ENCODE results near the gene SCUBE1.

Gene SCUBE1

DNA sequence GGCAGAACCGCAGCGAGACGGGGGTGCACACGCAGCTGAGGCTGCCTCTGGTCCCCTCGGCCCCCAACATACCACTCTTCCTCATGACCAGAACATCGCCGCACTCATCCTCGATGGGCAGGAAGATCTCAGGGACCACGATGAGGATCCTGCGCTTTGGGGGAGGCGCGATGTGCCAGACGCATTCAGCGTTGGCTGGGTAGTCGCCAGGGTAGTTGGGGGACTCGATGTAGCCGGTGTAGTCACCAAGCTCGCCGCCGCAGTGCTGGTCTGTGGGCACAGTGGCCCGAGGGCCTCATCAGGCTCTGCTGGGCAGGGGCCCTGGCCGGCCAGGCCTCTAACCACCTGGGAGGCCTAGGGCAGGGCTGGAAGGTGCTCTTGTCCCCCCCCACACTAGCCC, 133.2 kb downstream of the SCUBE1 start:
- DNase-seq: no peak

DNA sequence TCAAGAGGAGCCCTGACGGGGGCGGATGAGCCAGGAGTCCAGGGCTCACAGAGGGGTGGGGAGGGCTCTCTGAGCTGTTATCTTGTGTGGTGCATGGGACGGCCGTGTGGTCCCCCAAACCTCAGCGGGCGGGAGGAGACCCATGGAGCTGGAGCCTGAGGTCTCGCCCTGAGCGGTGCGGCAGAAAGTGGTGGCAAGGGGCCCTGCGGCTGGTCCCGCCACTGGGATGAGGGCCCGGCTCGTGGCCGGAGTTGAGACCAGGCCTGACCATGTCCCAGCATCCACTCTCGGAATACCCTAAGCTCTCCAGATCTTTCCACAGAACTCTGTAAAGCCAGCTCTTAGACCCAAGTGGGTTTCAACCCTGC, 133.7 kb downstream of the SCUBE1 start:
- DNase-seq: no peak

DNA sequence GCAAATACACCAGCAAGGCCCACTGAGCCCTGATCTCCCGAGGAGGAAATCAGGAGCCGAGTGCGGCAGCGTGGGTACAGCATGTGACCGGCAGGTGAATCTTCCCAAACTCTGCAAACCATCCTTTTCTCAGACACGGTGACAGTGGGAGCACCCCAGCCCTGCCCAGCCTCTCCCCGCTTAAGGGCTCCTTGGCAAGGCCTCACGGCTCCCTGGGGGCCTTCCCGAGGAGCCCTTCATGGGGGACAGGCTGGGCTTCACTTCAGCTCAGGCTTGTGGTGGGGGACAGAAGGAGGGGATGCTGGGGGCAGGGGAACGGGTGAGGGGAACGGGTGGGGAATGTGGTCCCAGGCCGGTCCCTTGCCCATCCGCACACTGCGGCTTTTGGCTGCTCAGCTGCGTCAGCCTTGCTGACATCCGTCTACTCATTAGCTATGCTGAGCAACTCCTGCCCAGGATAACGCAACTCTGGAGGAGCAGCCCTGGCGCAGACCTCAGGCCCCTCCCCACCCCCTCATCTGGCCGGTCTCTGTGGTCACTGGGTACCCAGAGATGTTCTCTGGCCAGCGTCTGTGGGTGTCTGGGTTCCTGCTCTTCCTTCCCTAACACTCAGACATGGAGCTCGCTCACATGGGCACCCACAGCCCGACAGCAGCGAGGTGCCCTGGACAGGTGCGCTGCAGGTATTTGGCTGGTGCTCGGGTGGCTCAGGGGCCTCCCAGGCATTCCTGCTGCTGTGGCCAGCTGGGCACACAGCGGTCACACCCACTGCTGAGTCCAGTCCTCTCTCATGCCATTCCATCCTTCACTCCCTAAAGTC, 134.3 kb downstream of the SCUBE1 start:
- no peak for DNase-seq

DNA sequence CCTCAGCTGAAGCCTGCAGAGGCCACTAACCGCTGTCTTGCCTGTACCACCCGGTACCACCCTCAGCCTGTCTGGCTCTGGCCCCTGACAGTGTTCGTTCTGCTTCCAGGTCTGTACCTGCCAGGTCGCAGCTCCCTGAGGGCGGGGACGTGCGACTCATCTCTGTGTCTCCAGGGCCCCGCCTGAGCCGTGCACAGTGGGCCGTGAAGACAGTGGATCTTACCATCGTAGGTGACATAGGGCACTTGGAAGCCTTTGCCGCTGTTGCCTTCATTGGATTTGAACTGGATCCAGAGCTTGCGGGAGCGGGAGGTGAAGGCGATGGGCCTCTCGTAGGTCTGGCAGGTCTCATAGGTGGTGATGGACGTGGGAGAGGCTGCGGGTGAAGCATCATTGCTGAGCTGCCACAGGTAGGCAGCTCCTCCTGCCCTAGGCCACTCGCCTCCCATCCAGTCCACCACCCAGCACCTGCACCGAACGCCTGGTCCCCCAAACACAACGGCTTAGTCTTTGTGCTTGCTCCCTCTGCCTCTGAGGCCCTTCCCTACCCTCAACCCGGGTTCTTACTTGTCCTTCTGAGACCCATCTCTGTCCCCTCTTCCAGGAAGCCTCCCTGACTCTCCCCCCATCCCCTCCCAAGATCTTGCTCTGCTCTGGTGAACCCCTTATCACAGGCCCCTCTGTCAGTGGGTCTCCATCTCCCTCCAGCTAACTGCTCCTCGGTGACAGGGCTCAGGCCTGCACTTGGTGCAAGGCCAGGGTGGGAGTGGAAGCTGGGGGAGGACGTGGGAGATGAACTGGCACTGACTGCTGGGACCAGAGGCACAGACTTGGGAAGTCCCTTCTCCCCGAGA, 135.1 kb downstream of the SCUBE1 start:
- DNase-seq: no peak

DNA sequence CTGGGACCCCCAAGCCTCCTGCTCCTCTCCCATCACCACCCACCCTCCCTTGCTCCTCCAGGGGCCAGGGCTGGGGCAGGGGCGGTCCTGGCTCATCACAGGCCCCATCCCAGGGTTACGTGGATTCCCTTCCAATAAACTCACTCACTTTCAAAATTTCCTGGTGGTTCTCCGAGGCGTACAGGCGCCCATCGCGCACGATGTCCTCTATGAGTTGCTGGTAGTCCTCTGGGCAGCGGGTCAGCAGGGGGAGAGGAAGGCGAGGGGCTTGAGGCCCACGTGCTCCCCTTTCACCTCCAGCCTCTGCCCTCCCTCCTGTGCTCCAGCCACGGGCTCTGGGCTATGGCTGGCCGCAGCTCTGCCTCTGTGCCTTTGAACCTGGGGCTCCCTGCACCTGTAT, 135.8 kb downstream of the SCUBE1 start:
- DNase-seq: no peak

DNA sequence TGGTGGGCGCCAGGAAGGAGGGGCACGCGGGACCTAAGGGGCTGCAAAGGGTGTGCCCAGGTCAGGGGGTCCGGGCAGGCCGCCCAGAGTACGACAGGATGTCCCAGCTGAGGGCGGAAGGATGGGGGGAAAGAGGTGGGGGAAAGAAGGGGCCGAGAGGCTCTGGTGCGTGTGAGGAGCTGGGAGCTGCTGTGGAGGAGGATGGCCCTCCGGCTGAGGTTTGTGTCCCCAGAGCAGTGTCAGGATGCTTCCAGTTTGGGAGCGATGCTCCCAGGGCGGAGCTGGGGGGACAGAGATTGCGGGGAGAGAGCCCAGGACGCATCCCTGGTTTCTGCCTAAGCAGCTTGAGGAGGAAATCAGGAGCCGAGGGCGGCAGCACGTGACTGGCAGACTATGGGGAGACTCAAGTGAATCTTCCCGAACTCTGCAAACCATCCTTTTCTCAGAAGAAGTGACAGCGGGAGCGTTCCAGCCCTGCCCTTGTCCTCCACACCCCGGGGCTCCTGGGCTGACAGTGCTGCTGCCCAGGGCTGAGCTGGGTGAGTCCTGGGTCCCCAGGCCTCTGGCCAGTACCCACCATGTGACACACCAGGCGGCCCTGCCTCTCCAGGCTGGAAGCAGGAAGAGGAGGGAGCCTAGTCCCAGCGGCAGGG, 136.5 kb downstream of the SCUBE1 start:
- DNase-seq: no peak

DNA sequence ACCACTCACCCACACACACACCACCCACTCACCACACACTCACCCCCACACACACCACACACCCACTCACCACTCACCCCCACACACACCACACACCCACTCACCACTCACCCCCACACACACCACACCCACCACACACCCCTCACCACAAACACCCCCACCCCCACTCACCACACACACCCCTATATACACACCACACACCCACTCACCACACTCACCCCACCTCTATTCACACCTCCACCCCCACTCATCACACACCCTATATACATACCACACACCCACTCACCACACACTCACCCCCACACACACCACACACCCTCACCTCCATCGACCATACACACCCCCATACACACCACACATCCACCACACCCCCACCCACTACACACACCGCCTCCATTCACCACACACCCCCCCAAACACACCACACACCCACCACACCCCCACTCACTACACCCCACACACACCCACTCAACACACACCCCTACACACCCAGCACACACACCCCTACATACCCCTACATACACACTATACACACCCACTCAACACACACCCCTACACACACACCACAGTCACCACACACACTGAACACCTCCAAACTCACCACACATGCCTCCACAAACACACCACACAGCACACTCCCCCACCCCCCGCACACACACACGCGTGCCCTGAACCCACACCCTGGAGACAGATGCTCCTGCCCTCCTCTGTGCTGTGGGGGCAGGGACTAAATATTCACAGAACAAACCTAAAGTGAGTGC, 137.2 kb downstream of the SCUBE1 start:
- DNase-seq: no peak

DNA sequence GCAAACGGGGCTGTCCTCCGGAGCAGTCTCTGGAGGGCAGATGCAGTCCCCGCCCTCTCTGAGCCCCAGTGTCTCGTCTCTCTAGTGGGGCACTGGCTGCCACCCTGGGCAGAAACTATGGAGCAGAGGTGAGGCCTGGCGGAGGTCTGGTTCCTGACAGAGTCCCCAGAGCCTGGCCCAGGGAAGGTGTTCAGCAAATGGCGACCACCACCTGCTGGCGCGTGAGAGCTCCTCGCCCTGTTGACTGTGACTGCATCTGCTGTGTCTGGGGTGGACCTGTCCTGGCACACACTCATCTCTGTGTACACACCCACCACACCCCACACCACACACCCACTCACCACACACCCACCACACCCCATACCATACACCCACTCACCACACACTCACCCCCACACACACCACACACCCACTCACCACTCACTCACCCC, 137.9 kb downstream of the SCUBE1 start:
- DNase-seq: no peak

DNA sequence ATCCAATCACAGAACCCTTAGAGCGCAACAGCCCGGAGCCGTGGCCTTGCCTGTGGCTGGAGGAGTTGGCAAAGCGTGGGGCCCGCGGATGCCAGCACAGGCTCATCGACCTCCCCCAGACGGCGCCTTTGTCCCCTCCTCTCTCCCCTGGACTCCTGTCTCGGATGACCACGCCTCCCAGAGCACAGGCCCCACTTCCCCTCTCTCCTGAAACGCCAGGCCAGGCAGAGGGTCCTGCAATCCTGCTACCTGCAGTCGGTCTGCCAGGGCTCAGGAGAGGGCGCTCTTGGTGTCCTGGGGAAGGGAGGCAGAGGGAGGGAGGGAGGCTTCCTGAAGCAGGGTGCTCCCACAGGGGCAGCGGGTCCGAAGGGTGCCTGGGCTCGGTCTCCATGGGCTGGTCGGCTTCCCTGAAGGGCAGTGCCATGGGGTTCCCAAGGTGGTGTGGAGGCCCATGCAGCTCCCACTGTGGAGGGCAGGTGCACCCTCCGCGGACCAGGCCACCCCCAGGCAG, 139.6 kb downstream of the SCUBE1 start:
- no peak for DNase-seq

DNA sequence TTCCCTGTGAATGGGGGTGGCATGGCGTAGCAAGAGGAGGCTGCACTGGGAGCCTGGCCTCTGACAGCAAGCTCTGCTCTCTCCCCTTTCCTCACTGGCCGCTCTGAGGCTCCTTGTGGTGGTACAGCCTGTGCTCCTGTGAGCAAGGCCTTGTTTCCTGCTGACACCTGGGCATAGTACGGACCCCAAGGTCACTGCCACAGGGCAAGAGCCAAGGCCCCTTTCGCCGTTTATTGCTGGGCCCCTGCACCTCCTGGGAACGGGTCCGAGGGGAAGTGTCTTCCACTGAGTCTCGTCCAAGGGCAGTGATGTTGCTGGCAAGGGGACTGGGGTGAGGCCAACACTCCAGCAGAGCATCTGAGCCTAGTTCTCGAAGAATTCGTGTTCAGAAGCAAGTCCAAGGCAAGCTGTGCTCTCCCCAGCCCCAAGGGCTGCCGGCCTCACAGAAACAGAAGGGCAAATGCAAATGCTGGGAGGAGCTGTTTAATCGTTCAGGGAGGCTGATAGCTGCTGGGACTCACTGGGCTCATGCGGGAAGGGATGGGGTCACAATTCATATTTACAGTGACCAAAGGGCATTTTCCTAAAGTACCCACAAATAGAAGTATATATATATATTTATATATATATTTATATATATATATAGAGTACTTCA, 140.3 kb downstream of the SCUBE1 start:
- no peak for DNase-seq

DNA sequence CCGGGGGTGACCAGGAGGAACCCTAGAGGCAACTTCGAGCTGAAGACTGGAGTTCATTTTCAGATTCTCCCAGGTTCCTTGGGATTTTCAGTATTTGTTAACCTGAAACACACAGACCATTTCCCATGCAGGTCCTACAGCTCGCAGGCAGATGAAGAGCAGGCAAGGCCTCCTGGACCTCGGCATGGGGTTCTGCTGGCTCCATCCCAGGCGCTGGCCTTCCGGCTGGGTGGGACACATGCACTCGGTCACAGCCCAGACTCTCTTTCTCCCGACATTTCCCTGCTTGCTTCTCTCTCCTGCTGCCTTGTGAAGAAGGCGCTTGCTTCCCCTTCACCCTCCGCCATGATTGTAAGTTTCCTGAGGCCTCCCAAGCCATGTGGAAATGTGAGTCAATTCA, 140.8 kb downstream of the SCUBE1 start:
- DNase-seq: no peak

DNA sequence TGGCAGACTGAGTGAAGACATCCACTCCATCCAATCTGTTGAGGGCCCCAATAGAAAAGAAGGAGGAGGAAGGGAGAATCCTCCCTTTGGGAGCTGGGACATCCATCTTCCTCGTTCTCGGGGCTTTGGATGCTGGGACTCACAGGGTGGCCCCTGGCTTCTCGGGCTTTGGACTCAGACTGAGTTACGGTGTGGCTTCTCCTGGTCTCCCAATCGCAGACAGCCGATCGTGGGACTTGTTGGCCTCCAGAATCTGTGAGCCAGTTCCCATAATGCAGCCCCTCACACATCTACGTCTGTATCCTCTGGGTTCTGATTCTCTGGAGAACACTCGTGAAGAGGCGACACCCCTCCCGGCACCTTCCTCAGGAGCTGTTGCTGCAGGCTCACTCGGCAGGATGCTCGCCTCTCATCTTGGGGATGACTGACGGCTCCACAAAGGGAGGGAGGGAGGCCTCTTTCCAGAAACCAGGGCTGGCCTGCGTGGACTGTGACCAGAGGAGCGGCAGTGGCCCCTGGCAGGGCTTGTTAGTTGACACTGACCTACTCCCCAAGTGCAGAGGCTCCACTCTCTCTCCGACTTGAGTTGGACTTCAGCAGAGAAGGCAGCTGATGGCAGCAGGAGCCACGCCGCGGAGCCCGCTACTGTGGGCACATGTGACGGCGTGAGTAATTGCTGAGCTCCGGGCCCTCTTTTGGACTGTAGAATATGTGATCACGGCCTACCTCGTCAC, 141.5 kb downstream of the SCUBE1 start:
- DNase-seq: no peak

DNA sequence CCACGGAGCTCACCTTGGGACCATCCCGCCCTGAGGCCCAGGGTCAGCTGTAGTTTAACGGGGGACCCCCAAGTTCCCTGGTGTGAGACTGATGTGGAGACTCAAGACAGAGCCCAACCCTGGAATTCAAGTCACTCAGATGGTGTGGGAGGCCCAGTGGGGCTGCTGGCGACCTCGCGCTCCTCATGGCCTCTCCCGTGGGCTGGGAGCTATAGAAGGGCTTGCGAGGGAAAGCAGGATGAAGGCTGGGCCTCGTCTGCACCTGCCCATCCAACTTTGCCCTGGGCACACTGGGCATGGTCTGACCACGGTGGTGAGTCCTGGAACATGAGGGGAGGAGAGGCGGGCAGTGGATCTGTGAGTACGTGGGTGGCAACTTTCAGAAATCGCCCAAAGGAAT, 142.6 kb downstream of the SCUBE1 start:
- no peak for DNase-seq

DNA sequence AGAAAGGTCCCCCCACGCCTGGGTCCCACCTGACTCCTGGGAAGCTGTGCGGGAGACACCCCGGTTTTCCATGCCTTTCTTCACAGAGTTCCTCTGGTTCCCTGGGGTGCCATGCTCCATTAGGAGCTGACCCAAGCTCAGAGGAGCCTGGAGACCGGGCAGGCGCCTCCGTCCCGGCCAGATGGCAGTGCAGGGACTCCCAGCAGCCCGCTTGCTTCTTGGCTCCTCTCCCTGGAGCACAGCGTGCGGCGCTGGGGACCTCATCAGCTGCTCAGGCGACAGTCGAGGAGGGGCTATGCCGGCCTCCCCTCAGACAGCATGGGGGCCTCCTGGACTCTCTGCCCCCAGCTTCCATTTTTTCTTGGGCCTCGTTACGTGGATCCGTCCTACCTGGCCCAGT, 143.1 kb downstream of the SCUBE1 start:
- no peak for DNase-seq

DNA sequence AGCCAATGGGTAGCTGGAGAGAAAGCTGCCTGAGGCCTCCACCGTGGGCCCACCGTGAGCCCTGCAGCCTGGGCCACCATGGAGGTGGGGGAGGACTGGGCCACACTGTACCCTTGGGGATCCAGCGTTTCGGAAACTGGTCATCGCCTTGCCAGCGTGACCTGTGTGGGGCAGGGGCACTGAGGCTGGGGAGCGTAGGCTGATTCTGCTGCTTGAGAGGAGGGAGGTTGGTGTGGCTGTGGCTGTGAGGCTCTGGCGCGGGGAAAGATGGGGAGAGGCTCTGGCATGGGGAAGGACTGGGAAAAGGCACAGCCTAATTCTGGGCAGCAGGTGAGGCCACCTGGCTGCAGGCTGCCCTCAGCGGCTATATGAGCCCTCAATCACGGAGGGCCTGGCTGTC, 143.6 kb downstream of the SCUBE1 start:
- no peak for DNase-seq

DNA sequence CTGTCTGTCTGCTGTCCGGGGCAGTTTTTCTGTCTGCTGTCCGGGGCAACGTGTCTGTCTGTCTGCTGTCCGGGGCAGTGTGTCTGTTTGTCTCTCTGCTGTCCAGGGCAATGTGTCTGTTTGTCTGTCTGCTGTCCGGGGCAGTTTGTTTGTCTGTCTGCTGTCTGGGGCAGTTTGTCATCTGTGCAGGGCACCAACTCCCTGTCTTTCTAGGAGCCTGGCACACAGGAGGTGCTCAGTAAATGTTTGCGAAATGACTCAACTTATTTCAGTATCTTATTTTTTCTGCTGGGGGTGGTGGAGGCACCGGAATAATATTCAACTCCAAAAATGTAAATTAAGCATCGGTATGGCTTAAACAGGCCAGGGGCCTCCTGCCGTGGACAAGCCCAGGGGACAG, 144.2 kb downstream of the SCUBE1 start:
- DNase-seq: no peak

DNA sequence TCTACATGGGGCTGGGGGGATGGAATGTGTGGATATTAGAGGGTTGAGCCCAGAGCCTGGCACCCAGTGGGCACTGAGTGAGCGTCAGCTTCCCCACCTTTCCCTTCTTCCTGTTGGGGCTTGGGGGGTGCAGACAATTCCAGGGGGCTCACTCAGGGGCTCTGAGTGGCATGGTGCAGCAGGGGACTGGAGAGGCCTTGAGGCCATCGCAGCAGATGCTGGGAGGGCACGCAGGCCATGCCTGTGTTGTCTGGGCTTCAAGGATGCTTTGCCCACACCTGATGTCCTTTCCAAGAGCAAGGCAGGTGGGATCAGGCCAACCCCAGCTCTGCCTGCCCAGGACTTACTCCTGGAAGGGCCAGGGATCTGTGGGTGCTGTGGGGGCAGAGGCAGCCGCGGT, 145.0 kb downstream of the SCUBE1 start:
- no peak for DNase-seq

DNA sequence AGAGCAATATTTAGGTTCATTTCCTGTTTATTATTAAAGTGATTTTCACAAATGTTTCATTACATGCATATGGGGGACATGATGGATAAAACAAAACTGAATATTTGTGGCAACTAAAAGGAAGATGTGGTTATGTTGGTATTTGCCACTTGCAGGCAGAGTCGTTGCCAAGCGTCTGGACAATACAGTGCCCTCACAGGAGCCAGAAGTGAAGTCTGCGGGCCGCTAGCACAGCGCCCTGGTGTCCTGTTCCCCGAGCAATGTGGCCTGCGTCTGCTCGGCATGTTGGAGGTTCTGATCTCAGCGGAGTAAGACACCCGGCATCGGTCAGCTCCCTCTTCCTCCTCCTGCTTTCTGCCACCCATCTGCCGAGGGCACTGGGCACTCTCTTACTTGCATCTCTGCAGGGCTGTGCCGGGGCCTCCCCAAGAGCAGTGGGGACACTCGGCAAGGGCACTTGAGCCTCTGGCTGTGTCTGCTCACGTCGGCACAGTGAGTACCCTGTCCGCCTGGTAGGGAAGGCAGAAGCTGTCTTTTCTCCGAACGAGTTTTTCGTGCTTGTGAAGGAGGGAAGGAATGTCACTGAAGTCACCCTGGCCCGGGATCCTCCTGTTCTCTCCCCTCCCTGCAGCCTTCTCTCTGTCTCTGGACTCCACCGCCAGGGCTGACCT, 145.8 kb downstream of the SCUBE1 start:
- DNase-seq: no peak

DNA sequence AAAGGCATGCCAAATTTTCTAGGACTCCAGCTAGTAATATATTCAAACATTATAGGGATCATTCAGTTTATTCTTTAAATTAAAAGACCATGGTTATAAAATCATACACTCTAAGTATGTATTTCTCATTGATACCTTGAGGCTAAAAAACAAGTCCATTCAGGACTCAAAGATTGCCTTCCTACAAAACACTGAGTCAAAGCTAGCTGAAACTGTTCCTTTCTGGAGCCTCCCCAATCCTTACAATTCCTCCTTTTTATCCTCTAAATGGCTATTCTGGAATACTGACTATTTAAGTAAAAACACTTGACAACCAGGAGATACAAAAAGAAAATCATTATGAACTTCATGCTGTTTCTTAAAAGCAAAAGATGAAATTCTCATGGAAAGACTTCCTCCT, 151.3 kb downstream of the SCUBE1 start:
- no peak for DNase-seq

DNA sequence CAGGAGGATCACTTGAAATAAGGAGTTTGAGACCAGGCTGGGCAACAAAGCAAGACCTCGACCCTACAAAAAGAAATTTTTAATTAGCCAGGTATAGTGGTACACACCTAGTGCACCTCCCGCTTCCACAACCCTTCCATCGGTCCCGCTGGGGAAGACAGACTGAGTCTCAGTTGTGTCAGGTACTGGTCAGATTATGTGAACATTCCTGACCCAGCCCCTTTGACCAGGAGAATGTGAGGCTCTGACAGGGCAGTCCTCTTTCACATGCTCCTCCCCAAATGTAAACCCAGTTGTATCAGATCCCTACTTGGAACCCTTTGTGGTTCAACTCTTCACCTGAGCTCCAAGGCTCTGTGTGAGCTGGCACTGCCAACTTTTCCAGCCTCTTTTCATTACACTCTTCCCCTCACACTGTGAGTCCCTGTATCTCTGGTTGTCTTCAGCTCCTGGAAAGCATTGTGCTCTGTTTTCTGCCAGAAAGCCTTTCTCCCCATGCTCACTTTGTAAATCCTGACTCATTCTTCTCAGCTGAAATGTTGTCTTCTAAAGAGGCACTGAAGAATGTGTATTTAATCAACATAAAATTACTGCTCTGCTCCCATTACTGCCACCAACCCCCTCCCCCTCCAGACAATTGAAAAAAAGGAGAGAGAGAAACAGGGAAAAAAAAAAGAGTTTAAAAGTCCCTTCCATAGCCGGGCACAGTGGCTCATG, 154.2 kb downstream of the SCUBE1 start:
- no peak for DNase-seq

Measured in NCI-H2081 (cell line).